Stimulated activated CD4-positive, alpha-beta T cell treated with anti-CD3 and anti-CD28 coated beads, Interleukin-4, amount 100 ng/mL, for 1 hour (primary cell): ENCODE data around the gene TEKT2.

Experiments
- DNase-seq: peaks from one replicate; pipeline ENCODE4 v3.0.0-alpha.2; 2020

TEKT2 gene

GRCh38 chr1:36134505-36135329, 50.8 kb downstream of the TEKT2 start:
- no peak for DNase-seq

- no peak for DNase-seq
Measured at GRCh38 chr1:36135330-36135667, 51.4 kb downstream of the TEKT2 start.

- no peak for DNase-seq
Measured at GRCh38 chr1:36135796-36136195, 51.9 kb downstream of the TEKT2 start.

GRCh38 chr1:36136535-36136934, 52.6 kb downstream of the TEKT2 start:
- DNase-seq, result no peak

GRCh38 chr1:36137226-36137625, 53.3 kb downstream of the TEKT2 start:
- DNase-seq, result no peak

GRCh38 chr1:36137776-36138175, 53.9 kb downstream of the TEKT2 start:
- no peak for DNase-seq
